Measurements from ENCODE around the gene RNF144A.

RNF144A gene

GRCh38 chr2:6921321-6921922 is 4.2 kb downstream of the RNF144A start:
- no peak for TF ChIP-seq CTCF (IDR thresholded peaks at IDR 0.05; ENCODE audit: borderline replicate concordance, control extremely low read depth, extremely low read depth, insufficient read depth, missing control alignments)
- no peak for DNase-seq (ENCODE audit: low spot score)
- in situ Hi-C loops (cut with MboI; ENCODE audit: low sequenced_read_pairs, unreplicated experiment), result no loop called here

- peak; percentile 36 for TF ChIP-seq CTCF (IDR thresholded peaks at IDR 0.05; ENCODE audit: borderline replicate concordance, control extremely low read depth, extremely low read depth, insufficient read depth, missing control alignments)
- in situ Hi-C loops (cut with MboI; ENCODE audit: low sequenced_read_pairs, unreplicated experiment), result no loop called here
- no peak for DNase-seq (ENCODE audit: low spot score)
Observed at GRCh38 chr2:6922201-6922656, 5.0 kb downstream of the RNF144A start.

GRCh38 chr2:6923319-6923718 is 6.1 kb downstream of the RNF144A start:
- no peak for TF ChIP-seq CTCF (IDR thresholded peaks at IDR 0.05; ENCODE audit: borderline replicate concordance, control extremely low read depth, extremely low read depth, insufficient read depth, missing control alignments)
- DNase-seq (ENCODE audit: low spot score), result no peak
- in situ Hi-C loops (cut with MboI; ENCODE audit: low sequenced_read_pairs, unreplicated experiment), result no loop called here

GRCh38 chr2:6924101-6924923 is 7.1 kb downstream of the RNF144A start:
- in situ Hi-C loops (cut with MboI; ENCODE audit: low sequenced_read_pairs, unreplicated experiment), result no loop called here
- DNase-seq (ENCODE audit: low spot score), result no peak
- TF ChIP-seq CTCF (IDR thresholded peaks at IDR 0.05; ENCODE audit: borderline replicate concordance, control extremely low read depth, extremely low read depth, insufficient read depth, missing control alignments), result no peak

GRCh38 chr2:6924924-6925409 is 7.8 kb downstream of the RNF144A start:
- no peak for TF ChIP-seq CTCF (IDR thresholded peaks at IDR 0.05; ENCODE audit: borderline replicate concordance, control extremely low read depth, extremely low read depth, insufficient read depth, missing control alignments)
- in situ Hi-C loops (cut with MboI; ENCODE audit: low sequenced_read_pairs, unreplicated experiment), result no loop called here
- DNase-seq (ENCODE audit: low spot score), result no peak

GRCh38 chr2:6926071-6926732 is 9.0 kb downstream of the RNF144A start:
- no peak for DNase-seq (ENCODE audit: low spot score)
- in situ Hi-C loops (cut with MboI; ENCODE audit: low sequenced_read_pairs, unreplicated experiment), result no loop called here
- no peak for TF ChIP-seq CTCF (IDR thresholded peaks at IDR 0.05; ENCODE audit: borderline replicate concordance, control extremely low read depth, extremely low read depth, insufficient read depth, missing control alignments)

All from GM13976 (cell line).